Vagina (tissue), 2 donors: Measurements from ENCODE around the gene STOML1. TPM values are rescaled to one million over a fixed set of nuclear protein-coding genes. Genes with fewer than 3 reads are reported as not detected.

Source experiments
- DNase-seq, 2 donors: peaks; one replicate each; pipeline ENCODE4 v3.0.0-alpha.2; 2017; ENCODE audit errors: extremely low spot score in 2 of 2
- H3K27ac ChIP-seq: fragments of 200-600 bp; sonication (generic); one replicate; pipeline ENCODE4 v1.5.1; 2019
- H3K27me3 ChIP-seq: fragments of 200-600 bp; sonication (generic); one replicate; pipeline ENCODE4 v1.5.1; 2019
- H3K36me3 ChIP-seq, 2 donors: fragments of 200-600 bp; sonication (generic); one replicate each; pipeline ENCODE4 v1.5.1; 2017 to 2019
- H3K4me1 ChIP-seq: fragments of 200-600 bp; sonication (generic); one replicate; pipeline ENCODE4 v1.5.1; 2019
- H3K4me3 ChIP-seq, 2 donors: fragments of 200-600 bp; sonication (generic); 1 replicate in 1 of 2; 2 replicates in 1 of 2; pipeline ENCODE4 v1.5.1; 2016 to 2019
- H3K9me3 ChIP-seq: fragments of 200-600 bp; sonication (generic); one replicate; pipeline ENCODE4 v1.5.1; 2019
- CTCF ChIP-seq, 3 experiments: fragments of 450-650 bp in 2 of 3; fragments of 200-600 bp in 1 of 3; sonication (generic) in 1 of 3; IDR thresholded peaks; one replicate each; pipeline ENCODE4 v1.5.1; 2017 to 2019; ENCODE audit warnings: antibody characterized with exemption in 3 of 3, mild to moderate bottlenecking in 2 of 3, moderate library complexity in 2 of 3
- POLR2A ChIP-seq, 2 donors: fragments of 450-650 bp; IDR thresholded peaks; one replicate each; pipeline ENCODE4 v1.6.1; 2017; ENCODE audit warnings: antibody characterized with exemption in 2 of 2, mild to moderate bottlenecking in 2 of 2, moderate library complexity in 2 of 2
- POLR2AphosphoS5 ChIP-seq, 2 donors: sonication (generic); formaldehyde crosslinking; IDR thresholded peaks; one replicate each; pipeline ENCODE4 v1.9.0; 2017; ENCODE audit warnings: antibody characterized with exemption in 2 of 2, mild to moderate bottlenecking in 2 of 2, low read depth in 1 of 2; ENCODE audit not compliant: insufficient read depth in 1 of 2
- intact Hi-C: fragments of 100-400 bp; cut with DNase I; formaldehyde crosslinking; loops from one replicate; pipeline ENCODE4 v1.15.1; 2023
- total RNA-seq: library from RNA; depleted of rRNA; stranded (reverse); fragments of >200 nt; gene quantifications from one replicate; pipeline ENCODE4 v1.2.3, GENCODE V29; 2016

STOML1 gene
- total RNA-seq, 1 donor from 2014 or later: 15.0 TPM

- Histone ChIP-seq H3K27ac (no peak overlapping the region), H3K4me3 (no peak overlapping the region), H3K36me3 (peaks cover 0 to 53% of the 10 kb centered on the region in 2 donors), H3K27me3 (no peaks in the 10 kb centered on the region), H3K4me1 (peaks cover 21% of the 10 kb centered on the region), H3K9me3 (no peaks in the 10 kb centered on the region)
- DNase-seq: peak in 1 of 2 donors; percentile 52
- TF ChIP-seq POLR2AphosphoS5 (IDR thresholded peaks at IDR 0.05; ENCODE audit: insufficient read depth in 1 of 2, low read depth in 1 of 2): no peak
- TF ChIP-seq POLR2A (IDR thresholded peaks at IDR 0.05): no peak
- TF ChIP-seq CTCF (IDR thresholded peaks at IDR 0.05): no peak
- intact Hi-C loops: no loop called here
Measured at GRCh38 chr15:74025436-74025835, 33.3 kb upstream of the STOML1 start.

GRCh38 chr15:74024687-74025086, 32.6 kb upstream of the STOML1 start:
- DNase-seq: peak; percentile 58 to 83
- intact Hi-C loops: no loop called here
- Histone ChIP-seq H3K9me3 (no peaks in the 10 kb centered on the region), H3K4me1 (peaks cover 21% of the 10 kb centered on the region), H3K27me3 (no peaks in the 10 kb centered on the region), H3K4me3 (no peak overlapping the region), H3K27ac (no peak overlapping the region), H3K36me3 (peaks cover 0 to 53% of the 10 kb centered on the region in 2 donors)
- no peak for TF ChIP-seq CTCF (IDR thresholded peaks at IDR 0.05)
- no peak for TF ChIP-seq POLR2AphosphoS5 (IDR thresholded peaks at IDR 0.05; ENCODE audit: insufficient read depth in 1 of 2, low read depth in 1 of 2)
- no peak for TF ChIP-seq POLR2A (IDR thresholded peaks at IDR 0.05)

DNA sequence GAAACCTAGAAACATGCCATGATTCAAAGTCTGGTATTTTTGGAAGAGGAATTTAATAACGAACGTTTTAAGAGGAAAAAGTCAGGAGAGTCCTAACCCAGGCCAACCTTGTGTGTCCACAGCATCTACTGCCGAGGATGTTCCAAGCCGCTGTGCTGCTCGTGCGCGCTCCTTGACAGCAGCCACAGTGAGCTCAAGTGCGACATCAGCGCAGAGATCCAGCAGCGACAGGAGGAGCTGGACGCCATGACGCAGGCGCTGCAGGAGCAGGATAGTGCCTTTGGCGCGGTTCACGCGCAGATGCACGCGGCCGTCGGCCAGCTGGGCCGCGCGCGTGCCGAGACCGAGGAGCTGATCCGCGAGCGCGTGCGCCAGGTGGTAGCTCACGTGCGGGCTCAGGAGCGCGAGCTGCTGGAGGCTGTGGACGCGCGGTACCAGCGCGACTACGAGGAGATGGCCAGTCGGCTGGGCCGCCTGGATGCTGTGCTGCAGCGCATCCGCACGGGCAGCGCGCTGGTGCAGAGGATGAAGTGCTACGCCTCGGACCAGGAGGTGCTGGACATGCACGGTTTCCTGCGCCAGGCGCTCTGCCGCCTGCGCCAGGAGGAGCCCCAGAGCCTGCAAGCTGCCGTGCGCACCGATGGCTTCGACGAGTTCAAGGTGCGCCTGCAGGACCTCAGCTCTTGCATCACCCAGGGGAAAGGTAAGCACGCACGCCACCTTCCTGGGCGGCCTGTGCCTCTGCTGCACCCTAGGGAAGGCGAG, 30.8 kb upstream of the STOML1 start:
- no peaks in the 10 kb centered on the region for H3K9me3 ChIP-seq
- no peak overlapping the region for H3K27ac ChIP-seq
- DNase-seq: no peak
- H3K4me3 ChIP-seq: no peak overlapping the region
- no peak for TF ChIP-seq POLR2A (IDR thresholded peaks at IDR 0.05)
- no peak for TF ChIP-seq CTCF (IDR thresholded peaks at IDR 0.05)
- TF ChIP-seq POLR2AphosphoS5 (IDR thresholded peaks at IDR 0.05; ENCODE audit: insufficient read depth in 1 of 2, low read depth in 1 of 2): no peak
- H3K36me3 ChIP-seq: peaks cover 0 to 53% of the 10 kb centered on the region in 2 donors
- H3K27me3 ChIP-seq: no peaks in the 10 kb centered on the region
- peaks cover 25% of the 10 kb centered on the region for H3K4me1 ChIP-seq
- intact Hi-C loops: no loop called here

GRCh38 chr15:74019734-74020133, 27.6 kb upstream of the STOML1 start:
- TF ChIP-seq CTCF (IDR thresholded peaks at IDR 0.05) (no peak), POLR2AphosphoS5 (IDR thresholded peaks at IDR 0.05; ENCODE audit: insufficient read depth in 1 of 2, low read depth in 1 of 2) (no peak), POLR2A (IDR thresholded peaks at IDR 0.05) (no peak)
- no peak for DNase-seq
- no peak overlapping the region for H3K27ac ChIP-seq
- intact Hi-C loops: no loop called here
- H3K4me3 ChIP-seq: no peak overlapping the region
- no peaks in the 10 kb centered on the region for H3K9me3 ChIP-seq
- peaks cover 0 to 22% of the 10 kb centered on the region in 2 donors for H3K36me3 ChIP-seq
- peaks cover 19% of the 10 kb centered on the region for H3K4me1 ChIP-seq
- H3K27me3 ChIP-seq: no peaks in the 10 kb centered on the region

GRCh38 chr15:74013374-74013894, 21.3 kb upstream of the STOML1 start:
- intact Hi-C loops: no loop called here
- H3K4me1 ChIP-seq: peaks cover 55% of the 10 kb centered on the region
- no peak overlapping the region for H3K27ac ChIP-seq
- H3K9me3 ChIP-seq: no peaks in the 10 kb centered on the region
- no peaks in the 10 kb centered on the region for H3K36me3 ChIP-seq
- no peak for DNase-seq
- no peak overlapping the region for H3K4me3 ChIP-seq
- H3K27me3 ChIP-seq: no peaks in the 10 kb centered on the region
- TF ChIP-seq POLR2A (IDR thresholded peaks at IDR 0.05): no peak
- TF ChIP-seq CTCF (IDR thresholded peaks at IDR 0.05): no peak
- TF ChIP-seq POLR2AphosphoS5 (IDR thresholded peaks at IDR 0.05; ENCODE audit: insufficient read depth in 1 of 2, low read depth in 1 of 2): no peak
